NB4 (cell line): ENCODE data around the gene RSPH1.

ENCODE experiments used
- DNase-seq: peaks from one replicate; pipeline ENCODE4 v3.0.0; 2010; ENCODE audit warnings: low read depth
- H3K4me3 ChIP-seq: one replicate; pipeline ENCODE4 v1.5.1; 2011; ENCODE audit warnings: mild to moderate bottlenecking, low read depth, low read length, moderate library complexity
- CTCF ChIP-seq: IDR thresholded peaks from one replicate; pipeline ENCODE4 v1.5.1; 2012; ENCODE audit warnings: low read depth, low read length
- MAX ChIP-seq: IDR thresholded peaks from 2 replicates; pipeline ENCODE4 v1.6.1; 2011; ENCODE audit warnings: low read depth, low read length
- MYC ChIP-seq: IDR thresholded peaks from 2 replicates; pipeline ENCODE4 v1.6.1; 2011; ENCODE audit warnings: low read depth, low read length
- POLR2A ChIP-seq: IDR thresholded peaks from 2 replicates; pipeline ENCODE4 v1.6.1; 2011; ENCODE audit warnings: mild to moderate bottlenecking; ENCODE audit not compliant: insufficient read length; ENCODE audit errors: extremely low read depth

RSPH1 gene

GRCh38 chr21:42452401-42453223 is 43.4 kb downstream of the RSPH1 start:
- no peak for TF ChIP-seq MYC
- no peak for TF ChIP-seq MAX
- TF ChIP-seq CTCF, result no peak
- no peak for TF ChIP-seq POLR2A
- no peak for DNase-seq
- H3K4me3 ChIP-seq, result no peak overlapping the region

GRCh38 chr21:42451941-42452340 is 44.1 kb downstream of the RSPH1 start:
- no peak overlapping the region for H3K4me3 ChIP-seq
- TF ChIP-seq CTCF (no peak), POLR2A (no peak), MYC (no peak), MAX (no peak)
- DNase-seq, result no peak

GRCh38 chr21:42448686-42449085 is 47.3 kb downstream of the RSPH1 start:
- DNase-seq, result no peak
- H3K4me3 ChIP-seq, result no peak overlapping the region
- TF ChIP-seq MAX (no peak), MYC (no peak), CTCF (no peak), POLR2A (no peak)

- no peak for DNase-seq
- TF ChIP-seq CTCF, result no peak
- no peak for TF ChIP-seq POLR2A
- no peak for TF ChIP-seq MAX
- no peak for TF ChIP-seq MYC
- H3K4me3 ChIP-seq, result no peak overlapping the region
These were observed 48.3 kb downstream of the RSPH1 start for GRCh38 chr21:42447732-42448131.

- TF ChIP-seq CTCF (no peak), MYC (no peak), POLR2A (no peak), MAX (no peak)
- DNase-seq, result no peak
- no peak overlapping the region for H3K4me3 ChIP-seq
These were observed 48.8 kb downstream of the RSPH1 start for GRCh38 chr21:42447182-42447581.
